ENCODE measurements around the gene TEDDM1.

GRCh38 chr1:182387566-182387965, 12.9 kb downstream of the TEDDM1 start:
- TF ChIP-seq TOX (CRISPR knock-in tag; IDR thresholded peaks at IDR 0.05; ENCODE audit: borderline replicate concordance) (no peak), ZNF70 (CRISPR knock-in tag; IDR thresholded peaks at IDR 0.05) (no peak), POU6F1 (CRISPR knock-in tag; IDR thresholded peaks at IDR 0.05; ENCODE audit: borderline replicate concordance, low read depth) (no peak), ARNTL (CRISPR knock-in tag; IDR thresholded peaks at IDR 0.05; ENCODE audit: borderline replicate concordance, low read depth) (no peak), ZFP3 (CRISPR knock-in tag; IDR thresholded peaks at IDR 0.05) (no peak), ISL1 (CRISPR knock-in tag; IDR thresholded peaks at IDR 0.05) (no peak), GLIS3 (CRISPR knock-in tag; IDR thresholded peaks at IDR 0.05) (no peak), BACH2 (CRISPR knock-in tag; IDR thresholded peaks at IDR 0.05; ENCODE audit: borderline replicate concordance) (no peak), ZNF8 (CRISPR knock-in tag; IDR thresholded peaks at IDR 0.05) (no peak)
- TF ChIP-seq, protein P1, sequence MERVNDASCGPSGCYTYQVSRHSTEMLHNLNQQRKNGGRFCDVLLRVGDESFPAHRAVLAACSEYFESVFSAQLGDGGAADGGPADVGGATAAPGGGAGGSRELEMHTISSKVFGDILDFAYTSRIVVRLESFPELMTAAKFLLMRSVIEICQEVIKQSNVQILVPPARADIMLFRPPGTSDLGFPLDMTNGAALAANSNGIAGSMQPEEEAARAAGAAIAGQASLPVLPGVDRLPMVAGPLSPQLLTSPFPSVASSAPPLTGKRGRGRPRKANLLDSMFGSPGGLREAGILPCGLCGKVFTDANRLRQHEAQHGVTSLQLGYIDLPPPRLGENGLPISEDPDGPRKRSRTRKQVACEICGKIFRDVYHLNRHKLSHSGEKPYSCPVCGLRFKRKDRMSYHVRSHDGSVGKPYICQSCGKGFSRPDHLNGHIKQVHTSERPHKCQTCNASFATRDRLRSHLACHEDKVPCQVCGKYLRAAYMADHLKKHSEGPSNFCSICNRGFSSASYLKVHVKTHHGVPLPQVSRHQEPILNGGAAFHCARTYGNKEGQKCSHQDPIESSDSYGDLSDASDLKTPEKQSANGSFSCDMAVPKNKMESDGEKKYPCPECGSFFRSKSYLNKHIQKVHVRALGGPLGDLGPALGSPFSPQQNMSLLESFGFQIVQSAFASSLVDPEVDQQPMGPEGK (CRISPR knock-in tag; IDR thresholded peaks at IDR 0.05; ENCODE audit: borderline replicate concordance): no peak
- TF ChIP-seq, protein P2, sequence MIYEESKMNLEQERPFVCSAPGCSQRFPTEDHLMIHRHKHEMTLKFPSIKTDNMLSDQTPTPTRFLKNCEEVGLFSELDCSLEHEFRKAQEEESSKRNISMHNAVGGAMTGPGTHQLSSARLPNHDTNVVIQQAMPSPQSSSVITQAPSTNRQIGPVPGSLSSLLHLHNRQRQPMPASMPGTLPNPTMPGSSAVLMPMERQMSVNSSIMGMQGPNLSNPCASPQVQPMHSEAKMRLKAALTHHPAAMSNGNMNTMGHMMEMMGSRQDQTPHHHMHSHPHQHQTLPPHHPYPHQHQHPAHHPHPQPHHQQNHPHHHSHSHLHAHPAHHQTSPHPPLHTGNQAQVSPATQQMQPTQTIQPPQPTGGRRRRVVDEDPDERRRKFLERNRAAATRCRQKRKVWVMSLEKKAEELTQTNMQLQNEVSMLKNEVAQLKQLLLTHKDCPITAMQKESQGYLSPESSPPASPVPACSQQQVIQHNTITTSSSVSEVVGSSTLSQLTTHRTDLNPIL (CRISPR knock-in tag; IDR thresholded peaks at IDR 0.05; ENCODE audit: low read depth): no peak
